Lower leg skin (tissue), 4 donors: ENCODE measurements around the gene ICAM2. TPM values are rescaled to one million over a fixed set of nuclear protein-coding genes. Genes with fewer than 3 reads are reported as not detected.

Source experiments
- DNase-seq, 2 donors: peaks; one replicate each; pipeline ENCODE4 v3.0.0-alpha.2; 2019; ENCODE audit warnings: low spot score in 2 of 2
- H3K4me3 ChIP-seq: fragments of 200-600 bp; sonication (generic); 2 replicates; pipeline ENCODE4 v1.5.1; 2017; ENCODE audit warnings: mild to moderate bottlenecking, low read depth; ENCODE audit not compliant: poor library complexity, severe bottlenecking
- CTCF ChIP-seq, 3 donors: fragments of 450-650 bp; IDR thresholded peaks; one replicate each; pipeline ENCODE4 v1.5.1; 2016; ENCODE audit warnings: antibody characterized with exemption in 3 of 3, mild to moderate bottlenecking in 3 of 3, moderate library complexity in 2 of 3
- POLR2A ChIP-seq, 2 donors: fragments of 450-650 bp; IDR thresholded peaks; one replicate each; pipeline ENCODE4 v1.6.1; 2016 to 2017; ENCODE audit warnings: antibody characterized with exemption in 2 of 2, mild to moderate bottlenecking in 1 of 2, moderate library complexity in 1 of 2
- WGBS, 2 donors: methylation state at CpG; one replicate each; pipeline ENCODE4 v1.1.5; 2018; 5-methylcytosine and 5-hydroxymethylcytosine counted together
- intact Hi-C: fragments of 100-400 bp; cut with DNase I; formaldehyde crosslinking; loops from one replicate; pipeline ENCODE4 v1.15.0; 2023; ENCODE audit warnings: low total_unique reads
- total RNA-seq, 4 donors: library from RNA; depleted of rRNA; stranded (reverse); fragments of >200 nt; gene quantifications; one replicate each; pipeline ENCODE4 v1.1.0, GENCODE V29; 2016

The ICAM2 gene
- total RNA-seq, 4 donors from 2014 or later, result 11.5 to 26.8 (median 19.9) TPM

DNA sequence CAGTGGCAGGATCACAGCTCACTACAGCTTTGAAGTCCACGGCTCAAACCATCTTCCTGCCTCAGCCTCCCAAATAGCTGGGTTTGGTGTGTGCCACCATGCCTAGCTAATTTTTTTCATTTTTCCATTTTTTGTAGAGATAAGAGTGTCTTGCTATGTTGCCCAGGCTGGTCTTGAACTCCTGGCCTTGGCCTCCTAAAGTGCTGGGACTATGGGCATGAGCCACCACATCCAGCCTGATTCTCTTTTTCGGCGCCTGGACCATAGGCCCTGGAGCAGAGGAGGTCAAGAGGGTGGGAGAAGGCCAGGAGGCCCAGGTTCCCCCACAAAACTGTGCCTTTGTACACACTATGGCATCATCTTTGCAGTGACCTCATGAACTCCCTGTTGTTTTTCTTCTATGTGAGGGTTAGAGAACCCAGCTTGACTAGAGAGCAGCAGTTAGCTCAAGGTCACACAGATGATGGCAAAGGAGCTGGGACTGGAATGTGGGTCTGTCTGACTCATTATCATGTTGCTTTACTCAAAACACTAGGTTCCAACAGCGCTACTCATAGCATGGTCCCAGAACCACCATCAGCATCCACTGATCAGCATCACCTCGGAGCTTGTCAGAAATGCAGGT is 64.0 kb downstream of the ICAM2 start:
- TF ChIP-seq CTCF (IDR thresholded peaks at IDR 0.05), result no peak
- TF ChIP-seq POLR2A (IDR thresholded peaks at IDR 0.05), result no peak
- DNase-seq, result no peak
- H3K4me3 ChIP-seq, result no peak overlapping the region
- whole genome bisulfite sequencing, 2 donors, result 96 to 97% methylated on average over 5 of the region's 5 CpGs
- intact Hi-C loops, result no loop called here

GRCh38 chr17:63955791-63956190 is 64.6 kb downstream of the ICAM2 start:
- no peak for TF ChIP-seq POLR2A (IDR thresholded peaks at IDR 0.05)
- no peak for TF ChIP-seq CTCF (IDR thresholded peaks at IDR 0.05)
- intact Hi-C loops, result no loop called here
- no peak for DNase-seq
- H3K4me3 ChIP-seq, result no peak overlapping the region
- WGBS, 2 donors, result 80 to 90% methylated on average over 3 to 4 of the region's 4 CpGs

- 81 to 84% methylated on average over 11 of the region's 11 CpGs for WGBS, 2 donors
- no peak for DNase-seq
- TF ChIP-seq POLR2A (IDR thresholded peaks at IDR 0.05), result no peak
- TF ChIP-seq CTCF (IDR thresholded peaks at IDR 0.05), result no peak
- H3K4me3 ChIP-seq, result no peak overlapping the region
- intact Hi-C loops, result no loop called here
These were observed 65.2 kb downstream of the ICAM2 start for GRCh38 chr17:63955232-63955631.

DNA sequence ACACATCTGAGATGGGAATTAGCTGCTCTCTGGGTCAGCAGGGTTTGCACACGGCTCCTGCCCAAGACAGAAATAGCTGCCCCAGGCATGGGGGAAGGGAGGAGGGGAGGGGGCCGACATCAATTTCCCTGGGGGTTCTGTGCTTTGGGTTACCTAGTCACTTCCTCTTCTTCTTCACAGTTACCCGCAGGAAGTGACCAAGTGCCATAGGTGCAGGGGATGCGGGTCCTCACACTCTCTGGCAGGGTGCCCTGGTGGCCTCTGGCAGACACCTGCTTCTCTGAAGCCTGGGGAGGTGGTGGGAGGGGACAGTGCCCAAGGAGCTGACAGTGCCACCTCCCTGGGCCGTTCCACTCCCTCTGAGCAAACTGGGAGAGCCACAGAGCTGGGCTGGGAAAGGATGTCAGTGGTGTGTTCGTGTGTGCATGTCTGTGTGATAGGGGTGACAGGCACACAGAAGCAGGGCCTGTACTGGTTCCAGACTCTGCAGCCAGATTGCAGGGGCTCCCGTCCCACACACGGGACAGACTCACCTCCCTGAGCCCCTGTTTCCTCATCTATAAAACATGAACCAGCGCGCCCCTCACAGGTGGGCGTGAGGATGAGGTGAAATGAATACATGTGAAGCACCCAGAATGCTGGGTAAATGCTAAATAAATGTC is 65.9 kb downstream of the ICAM2 start:
- intact Hi-C loops, result no loop called here
- H3K4me3 ChIP-seq, result no peak overlapping the region
- 44 to 48% methylated on average over 11 of the region's 11 CpGs for WGBS, 2 donors
- no peak for DNase-seq
- TF ChIP-seq CTCF (IDR thresholded peaks at IDR 0.05), result no peak
- no peak for TF ChIP-seq POLR2A (IDR thresholded peaks at IDR 0.05)

Other genes with a start within 250 kb of the ICAM2 start
- gene CCDC47, start 247.0 kb downstream of the ICAM2 start, total RNA-seq, result 10 to 100 TPM; 48.7 to 71.9 (median 59.5) TPM
- 10 to 100 TPM; 59.1 to 87.4 (median 64.0) TPM for gene DDX42, start 246.5 kb downstream of the ICAM2 start, total RNA-seq
- 100 to 1,000 TPM in 1 of 4 donors, 10 to 100 TPM in 3; 68.9 to 126 (median 88.7) TPM for gene PSMC5, start 193.2 kb downstream of the ICAM2 start, total RNA-seq
- 10 to 100 TPM; 28.4 to 76.8 (median 47.2) TPM for gene FTSJ3, start 193.0 kb downstream of the ICAM2 start, total RNA-seq
- 100 to 1,000 TPM; 235 to 310 (median 272) TPM for gene SMARCD2, start 177.9 kb downstream of the ICAM2 start, total RNA-seq
- not detected for gene CSH2, start 147.0 kb downstream of the ICAM2 start, total RNA-seq
- not detected for gene GH2, start 138.7 kb downstream of the ICAM2 start, total RNA-seq
- gene CSH1, start 124.1 kb downstream of the ICAM2 start, total RNA-seq, result not detected
- not detected for gene CSHL1, start 109.4 kb downstream of the ICAM2 start, total RNA-seq
- gene GH1, start 101.8 kb downstream of the ICAM2 start, total RNA-seq, result not detected
- 1 to 10 TPM in 3 of 4 donors, under 1 TPM in 1; 0.72 to 5.8 (median 3.5) TPM for gene CD79B, start 88.3 kb downstream of the ICAM2 start, total RNA-seq
- 1 to 10 TPM in 1 of 4 donors, under 1 TPM in 3; 0.80 to 1.5 (median 0.81) TPM for gene SCN4A, start 47.7 kb downstream of the ICAM2 start, total RNA-seq
- gene PRR29, start 22.3 kb downstream of the ICAM2 start, total RNA-seq, result under 1 TPM in 1 of 4 donors, not detected in 3; 0.17 TPM
- gene ERN1, start 109.5 kb upstream of the ICAM2 start, total RNA-seq, result 10 to 100 TPM; 18.2 to 44.0 (median 22.8) TPM
- gene TEX2, start 242.6 kb upstream of the ICAM2 start, total RNA-seq, result 10 to 100 TPM; 29.9 to 59.2 (median 39.9) TPM